ENCODE data around the gene EAF1.
"Not testable (repeated sequence)": the region's sequence is repeated elsewhere in the genome, so short reads cannot be mapped to it uniquely, and the experiment has no call there.

EAF1 gene

DNA sequence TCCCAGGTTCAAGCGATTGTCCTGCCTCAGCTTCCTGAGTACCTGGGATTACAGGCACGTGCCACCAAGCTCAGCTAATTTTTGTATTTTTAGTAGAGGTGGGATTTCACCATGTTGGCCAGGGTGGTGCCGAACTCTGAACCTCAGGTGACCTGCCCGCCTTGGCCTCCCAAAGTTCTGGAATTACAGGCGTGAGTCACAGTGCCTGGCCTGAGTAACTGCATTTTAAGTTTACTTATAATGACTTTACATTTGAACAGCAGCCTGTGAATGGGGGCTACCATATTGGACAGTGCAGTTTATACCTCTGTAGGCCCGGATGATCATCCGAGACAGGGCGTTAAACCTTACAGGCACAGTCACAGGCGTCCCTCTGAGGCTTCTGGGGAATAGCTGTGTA, 24.8 kb downstream of the EAF1 start:
- DNase-seq (ENCODE audit: low read depth, low spot score): no peak

DNA sequence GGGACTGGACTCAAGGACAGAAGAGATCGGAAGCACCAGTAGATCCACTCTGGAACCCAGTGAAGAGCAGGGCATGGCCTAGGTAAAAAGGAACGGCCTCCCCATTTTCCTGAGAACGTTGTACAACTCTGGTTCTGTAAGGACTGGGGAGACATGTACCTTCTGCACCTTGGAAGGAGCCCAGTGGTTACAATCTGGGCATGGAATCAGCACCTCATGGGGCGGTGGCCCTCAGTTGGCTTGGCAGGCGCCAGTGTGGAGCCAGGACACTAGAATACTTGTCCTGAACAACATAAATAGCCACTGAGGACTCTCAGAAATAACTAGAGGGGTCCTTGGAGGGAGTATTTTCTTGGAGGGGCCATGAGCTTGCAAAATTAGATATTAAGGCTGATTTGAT, 25.6 kb downstream of the EAF1 start:
- no peak for DNase-seq (ENCODE audit: low read depth, low spot score)

DNA sequence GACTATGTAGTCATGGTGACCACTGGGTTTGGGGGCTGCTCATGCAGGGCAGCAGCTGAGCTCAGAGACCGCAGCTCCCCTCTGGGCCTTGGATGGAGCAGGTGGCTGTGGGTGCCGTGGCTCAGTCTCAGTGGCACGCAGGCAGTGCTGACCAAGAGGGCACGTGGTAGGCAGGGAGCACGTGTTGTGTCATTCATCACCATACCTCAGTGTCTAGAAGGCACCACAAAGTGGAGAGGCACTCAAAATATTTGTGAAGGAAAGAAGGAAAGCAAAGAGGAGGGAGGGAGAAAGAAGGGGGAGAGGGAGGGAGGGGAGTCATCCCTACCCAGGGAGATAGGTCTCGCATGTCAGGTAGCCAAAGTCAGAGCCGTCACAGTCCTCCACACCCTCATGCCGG, 26.1 kb downstream of the EAF1 start:
- no peak for DNase-seq (ENCODE audit: low read depth, low spot score)

DNA sequence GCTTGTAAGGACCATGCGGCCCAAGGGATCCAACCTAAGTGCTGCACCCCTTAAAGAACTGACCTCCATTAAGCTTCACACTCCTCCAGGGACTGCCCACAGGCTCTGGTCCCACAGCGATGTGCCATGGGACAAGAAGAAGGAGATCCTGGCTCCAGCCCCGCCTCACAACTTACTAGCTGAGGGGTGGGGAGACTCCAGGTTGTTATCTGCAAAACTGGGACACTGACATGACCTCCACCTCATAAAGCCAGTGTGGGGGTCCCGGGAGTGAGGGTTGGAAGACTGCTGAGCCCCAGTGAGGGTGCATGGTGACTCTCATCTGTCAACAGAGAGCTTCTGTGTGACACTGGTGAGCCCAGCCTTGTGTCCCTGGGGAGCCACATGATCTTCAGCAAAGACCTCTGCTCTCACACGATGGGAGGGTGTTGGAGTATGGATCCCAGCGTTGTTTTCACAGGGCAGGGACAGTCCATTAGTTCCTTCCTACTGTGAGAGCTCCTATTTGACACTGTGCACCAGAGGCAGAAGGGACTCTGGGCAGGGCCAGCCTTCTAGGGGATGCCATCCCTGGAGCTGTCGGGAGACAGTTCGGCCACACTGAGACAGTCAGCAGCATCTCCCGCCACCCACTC, 26.7 kb downstream of the EAF1 start:
- no peak for DNase-seq (ENCODE audit: low read depth, low spot score)

DNA sequence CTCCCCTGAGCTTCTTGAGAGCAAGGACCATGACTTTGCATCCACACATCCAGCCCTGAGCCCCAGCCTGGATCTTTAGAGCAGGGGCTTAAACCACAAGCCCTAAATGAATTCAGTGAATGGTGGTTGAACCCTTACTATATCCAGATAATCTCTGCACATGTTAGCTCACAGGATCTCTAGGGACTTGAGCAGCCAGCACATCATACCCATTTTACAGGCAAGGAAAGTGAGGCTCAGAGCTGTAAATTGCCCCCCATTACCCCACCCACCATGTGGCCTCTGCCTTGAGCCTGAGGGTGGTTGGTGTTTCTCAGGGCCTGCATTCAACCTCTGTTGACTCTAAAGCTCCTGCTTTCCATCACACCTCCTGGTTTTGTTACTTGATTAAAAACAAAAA, 27.6 kb downstream of the EAF1 start:
- DNase-seq (ENCODE audit: low read depth, low spot score): no peak

DNA sequence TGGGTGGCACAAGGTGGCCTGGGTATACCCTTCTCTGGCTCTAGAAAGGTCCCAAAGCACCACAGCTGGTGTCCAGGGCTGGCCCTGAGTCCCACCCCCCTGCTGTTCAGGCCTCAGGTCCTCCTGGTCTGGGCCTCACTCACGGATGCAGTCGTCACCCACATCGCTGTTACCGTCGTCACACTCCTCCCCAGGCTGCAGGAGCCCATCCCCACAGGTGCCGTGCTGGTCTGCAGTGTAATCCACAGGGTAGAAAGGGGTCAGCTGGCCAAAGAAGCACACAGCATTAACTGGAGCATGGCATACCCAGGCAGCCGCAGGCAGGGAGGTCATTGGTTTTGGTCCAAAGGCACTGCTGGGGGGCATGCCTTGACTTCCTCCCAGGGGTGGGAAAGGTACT, 28.4 kb downstream of the EAF1 start:
- no peak for DNase-seq (ENCODE audit: low read depth, low spot score)

DNA sequence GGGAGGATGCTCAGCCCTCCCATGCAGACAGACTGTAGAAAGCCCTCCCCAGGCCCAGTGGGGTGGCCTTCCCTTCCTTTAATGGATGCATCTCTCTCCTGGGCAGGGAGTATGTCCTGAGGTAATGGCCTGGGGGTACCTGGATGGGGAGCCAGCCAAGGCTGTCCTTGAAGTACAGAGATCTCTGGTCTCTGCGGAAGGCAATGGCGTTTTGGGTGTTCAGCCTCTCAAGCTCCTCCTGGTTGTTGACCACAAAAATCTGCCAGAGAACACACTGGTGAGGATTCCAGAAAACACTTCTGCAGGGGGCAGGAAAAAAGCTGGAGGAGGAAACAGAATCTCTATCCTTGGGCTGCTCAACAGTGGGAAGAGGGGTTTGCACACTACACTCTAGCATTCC, 28.9 kb downstream of the EAF1 start:
- DNase-seq (ENCODE audit: low read depth, low spot score): no peak

DNA sequence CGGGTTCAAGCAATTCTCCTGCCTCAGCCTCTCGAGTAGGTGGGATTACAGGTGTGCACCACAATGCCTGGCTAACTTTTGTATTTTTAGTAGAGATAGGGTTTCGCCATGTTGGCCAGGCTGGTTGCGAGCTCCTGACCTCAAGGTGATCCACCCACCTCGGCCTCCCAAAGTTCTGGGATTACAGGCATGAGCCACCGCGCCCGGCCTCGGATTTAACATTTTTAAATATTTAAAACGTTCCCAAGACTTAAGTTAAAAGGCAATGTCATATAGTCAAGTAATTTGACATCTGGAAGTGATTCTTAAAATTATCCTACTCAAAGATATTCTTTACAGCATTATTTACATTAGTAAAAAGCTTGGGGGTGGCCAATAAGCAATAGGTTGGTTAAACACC, 29.5 kb downstream of the EAF1 start:
- DNase-seq (ENCODE audit: low read depth, low spot score): not testable (repeated sequence)

DNA sequence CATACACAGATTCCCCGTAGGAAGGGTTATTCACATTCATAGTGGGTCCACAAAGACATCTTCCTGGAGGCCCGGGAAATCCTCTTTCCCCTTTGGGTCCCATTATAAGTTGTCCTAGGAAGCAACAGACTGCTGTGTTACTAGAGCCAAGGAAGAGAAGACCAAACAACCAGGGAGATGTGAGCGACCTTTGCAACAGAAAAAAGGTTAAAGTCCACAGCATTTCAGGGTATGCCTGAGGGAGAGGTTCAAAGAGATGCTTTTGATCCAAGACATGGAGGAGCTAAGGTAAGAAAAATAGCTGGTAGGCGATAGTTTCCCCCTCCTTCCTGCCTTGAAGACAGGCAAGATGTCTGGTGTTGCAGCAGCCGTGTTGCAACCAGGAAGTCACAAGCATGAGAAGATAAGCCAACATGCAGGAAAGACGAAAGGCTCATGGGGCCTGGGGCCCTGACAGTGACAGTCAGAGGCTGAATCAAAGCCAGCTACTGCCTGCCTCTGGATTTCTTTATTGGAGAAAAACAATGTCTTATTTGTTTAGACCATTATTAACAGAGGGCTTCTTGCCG, 30.9 kb downstream of the EAF1 start:
- no peak for DNase-seq (ENCODE audit: low read depth, low spot score)

DNA sequence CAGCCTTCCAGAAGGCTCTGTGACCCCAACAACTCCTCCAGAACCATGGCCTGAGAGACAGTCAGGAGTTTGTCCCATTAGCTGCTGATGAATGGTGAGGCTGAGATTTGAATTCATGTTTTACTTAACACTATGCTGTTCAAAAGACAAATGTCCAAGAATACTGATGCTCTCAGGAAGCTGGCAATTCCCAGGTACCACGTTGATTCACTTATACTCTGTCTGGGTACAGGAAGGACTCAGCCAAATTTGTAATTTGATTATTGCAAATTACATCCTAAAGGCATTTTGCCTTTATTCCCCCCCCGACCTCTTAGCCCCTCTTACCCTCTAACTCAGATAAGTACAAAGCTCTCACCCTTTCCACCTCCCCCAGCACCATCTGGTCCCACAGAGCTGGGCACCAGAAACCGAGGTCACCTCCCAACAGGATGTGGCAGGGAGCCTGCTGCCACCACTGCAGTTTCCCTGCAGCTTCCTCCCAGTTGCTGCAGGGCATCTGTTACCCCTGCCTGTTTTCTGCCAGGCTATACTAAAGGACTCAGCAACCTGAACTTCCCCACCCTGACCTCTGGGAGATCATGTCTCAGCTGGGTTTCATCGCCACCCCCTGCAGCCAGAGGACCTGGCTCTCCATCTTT, 33.6 kb downstream of the EAF1 start:
- no peak for DNase-seq (ENCODE audit: low read depth, low spot score)

DNA sequence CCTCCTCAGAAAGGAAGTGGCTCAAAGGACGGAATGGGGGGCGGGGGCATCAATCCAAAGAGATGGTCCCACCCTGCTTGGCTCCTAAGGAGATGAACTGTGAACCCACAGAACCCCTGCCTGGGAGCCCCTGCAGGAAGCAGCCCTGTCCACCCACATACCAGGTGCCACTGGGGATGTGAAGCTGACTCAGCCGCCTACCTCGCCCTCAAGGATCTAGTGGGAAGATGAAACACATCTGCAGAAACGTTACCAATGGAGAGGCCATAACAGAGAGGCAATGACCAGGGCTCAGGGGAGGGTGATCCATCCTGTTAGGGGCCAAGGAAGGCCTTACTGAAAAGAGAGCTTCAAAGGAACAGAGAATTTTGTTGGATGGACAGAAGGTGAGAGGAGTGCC, 35.1 kb downstream of the EAF1 start:
- DNase-seq (ENCODE audit: low read depth, low spot score): no peak

DNA sequence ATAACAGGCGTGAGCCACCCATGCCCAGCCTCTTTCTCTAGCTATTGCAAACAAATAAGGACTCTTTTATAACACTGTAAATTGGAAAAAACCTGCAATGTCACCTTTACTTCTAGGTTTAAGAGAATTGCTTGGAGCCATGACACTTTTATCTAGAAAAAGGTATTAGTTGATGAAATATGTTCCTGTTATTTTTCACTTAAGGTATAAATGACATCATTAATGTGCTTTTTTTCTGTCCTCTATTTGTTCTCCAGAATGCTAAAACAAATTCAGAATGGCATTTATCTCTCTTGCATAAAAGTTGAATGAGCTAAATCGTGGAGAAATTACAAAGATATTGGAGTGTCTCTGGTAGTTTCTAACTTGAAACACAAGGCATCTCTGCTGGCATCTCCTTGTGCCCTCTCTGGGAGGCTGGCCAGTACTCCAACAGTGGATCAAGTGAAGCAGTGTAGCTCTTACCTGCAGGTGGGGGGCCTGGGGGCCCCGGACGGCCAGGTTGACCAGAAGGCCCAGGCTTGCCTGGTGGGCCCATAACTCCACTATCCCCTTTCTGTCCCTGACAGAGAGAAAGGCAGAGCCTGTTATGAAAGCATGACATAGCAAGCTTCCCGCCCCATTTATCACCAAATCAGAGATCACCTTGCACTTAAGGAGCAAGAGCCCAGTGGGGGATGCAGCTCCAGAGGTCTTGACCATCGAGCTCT, 38.6 kb downstream of the EAF1 start:
- no peak for DNase-seq (ENCODE audit: low read depth, low spot score)

DNA sequence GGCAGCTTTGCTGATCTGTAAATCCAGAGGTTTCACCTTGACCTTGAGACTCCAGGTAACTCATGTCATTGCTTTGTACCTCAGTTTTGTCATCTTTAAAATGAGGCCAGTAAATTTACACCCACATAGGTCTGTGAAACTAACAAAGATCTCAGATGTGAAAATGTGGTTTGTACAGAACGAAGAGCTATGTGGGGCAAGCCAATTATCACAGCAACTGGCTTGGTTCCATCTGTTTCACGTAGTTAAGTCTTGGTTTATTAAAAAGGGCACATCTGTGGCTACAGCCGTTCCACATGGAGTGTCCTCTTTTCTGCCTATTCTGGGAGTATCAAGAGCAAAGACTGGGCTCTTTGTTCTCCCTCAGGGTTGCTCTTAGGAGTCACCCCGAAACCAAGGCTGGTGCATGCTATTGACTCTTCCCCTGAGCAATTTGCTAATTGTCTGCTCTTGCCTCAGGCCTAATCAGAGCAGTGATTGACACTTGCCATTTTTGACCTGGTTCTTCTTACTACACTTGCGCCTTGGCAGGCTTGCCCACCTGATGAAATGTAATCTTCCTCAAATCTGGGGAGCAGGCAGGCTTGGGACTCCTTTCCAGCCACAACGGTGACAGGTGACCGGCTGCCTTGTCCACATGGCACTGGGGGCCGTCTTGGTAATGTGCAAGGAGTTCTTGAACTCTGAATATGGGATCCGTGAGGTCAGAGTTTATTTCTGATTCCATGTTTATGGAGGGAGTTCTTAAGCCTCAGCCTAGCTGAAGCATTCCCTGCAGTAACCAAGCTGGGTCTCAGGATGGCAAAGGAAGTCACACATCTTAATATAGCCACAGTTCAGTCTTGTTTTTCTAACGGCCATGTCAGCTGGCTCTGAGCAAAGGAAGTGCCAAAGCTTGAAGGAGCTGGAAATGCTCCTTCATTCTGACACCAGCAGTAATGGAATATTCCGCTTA, 40.1 kb downstream of the EAF1 start:
- DNase-seq (ENCODE audit: low read depth, low spot score): no peak

DNA sequence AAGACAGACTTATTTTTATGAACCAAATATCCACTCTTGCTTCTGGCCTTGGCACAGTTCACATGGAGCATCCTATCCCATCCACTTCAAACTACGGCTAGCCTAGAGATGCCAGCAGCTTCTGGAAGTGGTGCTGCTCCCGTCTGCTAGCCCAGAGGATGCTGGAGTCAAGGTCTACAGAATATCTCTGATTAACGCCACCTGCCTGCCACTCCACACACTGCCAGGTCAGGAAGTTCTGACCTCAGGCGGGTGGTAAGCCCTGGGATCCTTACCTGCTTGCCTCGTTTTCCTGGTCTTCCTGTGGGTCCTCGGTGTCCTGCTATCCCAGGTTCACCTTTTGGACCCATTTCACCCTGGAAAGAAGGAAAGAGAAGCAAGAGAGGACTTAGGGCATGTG, 42.9 kb downstream of the EAF1 start:
- DNase-seq (ENCODE audit: low read depth, low spot score): no peak

DNA sequence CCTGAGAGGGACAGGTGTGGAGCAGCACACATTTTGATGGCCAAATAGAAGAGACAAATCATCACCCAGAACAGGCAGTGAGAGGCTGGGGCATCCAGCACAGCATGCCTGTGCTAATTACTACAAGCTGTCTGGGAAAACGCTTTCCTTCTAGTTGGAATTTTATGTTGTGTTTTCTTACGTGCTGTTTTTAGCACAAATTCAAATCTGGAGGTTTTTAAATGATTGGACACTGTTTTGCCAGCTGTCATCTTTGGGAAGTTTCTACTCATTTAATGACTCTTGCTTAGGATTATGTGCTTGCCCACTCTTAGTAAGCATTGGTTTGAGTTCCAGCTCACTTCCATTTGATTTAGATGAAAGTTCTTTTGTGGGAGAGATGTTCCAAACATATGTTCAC, 43.5 kb downstream of the EAF1 start:
- DNase-seq (ENCODE audit: low read depth, low spot score): no peak

DNA sequence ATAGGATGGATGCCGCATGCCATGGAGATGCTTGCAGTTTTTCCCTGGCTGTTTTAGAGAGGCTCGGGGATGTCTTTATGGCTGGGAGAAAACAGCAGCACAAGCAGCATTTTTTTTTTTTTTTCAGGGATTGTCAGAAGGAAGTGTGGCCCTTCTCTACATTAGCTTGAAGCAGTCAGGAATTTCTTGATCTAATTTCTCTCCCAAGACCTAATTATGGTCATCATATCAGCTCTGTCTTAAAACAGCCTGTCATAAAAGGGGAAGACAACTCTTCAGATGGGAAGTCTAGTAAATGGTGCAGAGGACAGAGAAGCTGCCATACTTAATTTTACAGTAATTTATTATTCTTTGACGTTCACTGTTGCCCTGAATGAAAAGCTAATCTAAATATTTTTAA, 44.5 kb downstream of the EAF1 start:
- DNase-seq (ENCODE audit: low read depth, low spot score): no peak

DNA sequence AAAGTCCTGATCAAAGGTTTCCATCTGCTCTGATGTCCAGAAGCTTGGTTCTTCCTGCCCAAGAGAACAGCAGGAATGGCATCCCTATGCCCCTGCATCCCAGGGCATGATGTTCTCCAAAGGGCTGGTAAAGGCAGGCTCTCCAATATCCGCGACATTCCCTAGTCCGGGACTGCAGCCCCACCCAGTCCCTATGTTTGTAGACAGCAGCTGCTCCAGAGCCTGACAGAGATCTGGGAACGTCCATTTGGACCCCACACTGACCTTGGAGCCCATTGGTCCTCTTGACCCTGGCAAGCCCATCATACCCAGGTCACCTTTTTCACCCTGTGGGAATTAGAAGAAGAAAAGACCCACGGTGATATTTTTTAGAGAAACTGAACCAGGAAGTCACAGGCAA, 47.8 kb downstream of the EAF1 start:
- no peak for DNase-seq (ENCODE audit: low read depth, low spot score)

DNA sequence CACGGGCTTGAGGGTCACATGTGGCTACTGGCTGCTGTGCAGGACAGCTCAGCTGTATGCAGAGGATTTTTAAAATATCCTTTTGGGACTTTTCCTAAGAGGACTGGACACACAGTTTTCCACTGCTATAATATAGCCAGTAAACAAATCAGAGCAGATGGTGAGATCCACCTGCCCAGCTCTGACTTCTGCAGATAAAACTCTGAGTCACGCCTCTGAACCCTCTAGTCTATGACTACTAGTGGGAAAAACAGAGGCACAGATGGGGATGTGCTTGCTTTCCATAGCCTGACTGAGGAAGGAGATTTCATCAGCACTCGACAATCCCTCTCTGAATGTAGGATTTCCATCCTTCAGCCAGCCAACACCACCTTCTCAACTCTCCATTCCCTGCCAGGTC, 49.0 kb downstream of the EAF1 start:
- DNase-seq (ENCODE audit: low read depth, low spot score): no peak

DNA sequence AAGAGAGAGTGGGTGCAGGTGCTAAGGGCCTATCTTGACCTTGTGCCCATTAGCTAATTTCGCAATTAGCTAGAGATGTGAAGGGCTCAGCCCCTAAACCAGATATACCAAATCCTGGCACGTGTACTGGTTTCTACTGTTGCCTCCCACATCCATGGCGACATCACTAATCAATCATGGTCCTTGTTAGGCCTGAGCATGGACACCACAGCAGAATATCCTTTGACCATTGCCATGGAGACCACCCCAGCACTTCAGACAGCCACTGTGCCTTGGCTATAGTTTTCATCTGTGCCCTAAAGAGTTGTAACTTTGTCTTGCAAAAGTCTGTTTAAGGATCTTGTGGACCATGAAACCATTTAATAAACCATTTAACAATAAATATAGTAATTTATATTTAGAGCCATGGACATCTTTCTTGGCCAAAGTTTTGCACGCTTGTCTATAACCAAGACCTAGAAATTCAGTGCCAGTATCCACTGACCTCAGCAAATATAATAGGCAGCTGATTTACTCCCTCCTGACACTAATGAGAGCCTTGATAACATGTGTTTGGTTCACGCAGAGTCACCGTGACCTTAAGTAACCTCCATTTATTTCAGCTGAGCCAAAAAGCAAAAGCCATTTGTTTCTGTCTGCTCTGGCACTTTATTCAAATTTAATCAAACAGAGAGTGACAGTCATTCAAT, 50.7 kb downstream of the EAF1 start:
- DNase-seq (ENCODE audit: low read depth, low spot score): no peak

DNA sequence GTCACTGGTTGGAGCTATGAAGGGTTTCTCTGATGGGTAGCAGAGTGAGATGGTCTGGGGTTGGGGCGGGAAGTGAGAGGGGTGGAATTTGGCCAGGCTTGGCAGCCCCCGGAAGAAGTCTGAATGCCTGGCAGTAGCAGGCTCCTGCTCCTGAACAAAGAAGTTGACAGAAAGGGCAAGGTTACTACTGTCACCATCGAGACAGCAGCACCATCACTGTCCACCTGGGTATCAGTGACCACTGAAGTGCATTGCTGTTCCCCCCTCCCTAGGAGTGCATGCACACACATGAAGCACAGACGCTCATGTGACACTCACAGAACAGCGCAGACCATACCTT, 51.2 kb downstream of the EAF1 start:
- DNase-seq (ENCODE audit: low read depth, low spot score): no peak

All from ELF-1 (cell line).